HG03103 (cell line): ENCODE measurements around the gene KRT7.

Source experiments
- ATAC-seq: cut with Tn5 transposase; IDR thresholded peaks from one replicate; pipeline ENCODE4 v1.9.1; 2021; ENCODE audit warnings: low read depth; ENCODE audit not compliant: unreplicated experiment

The KRT7 gene

GRCh38 chr12:52210925-52211650 lies 22.0 kb upstream of the KRT7 start:
- ATAC-seq = no peak

- ATAC-seq = no peak
Observed at GRCh38 chr12:52211716-52212585, 21.1 kb upstream of the KRT7 start.

GRCh38 chr12:52212701-52213563 lies 20.1 kb upstream of the KRT7 start:
- no peak for ATAC-seq

GRCh38 chr12:52213564-52214420 lies 19.3 kb upstream of the KRT7 start:
- ATAC-seq = peak; percentile 60

- ATAC-seq = no peak
Observed at GRCh38 chr12:52214421-52214802, 18.6 kb upstream of the KRT7 start.

GRCh38 chr12:52215587-52216031 lies 17.4 kb upstream of the KRT7 start:
- no peak for ATAC-seq

GRCh38 chr12:52216100-52216499 lies 16.9 kb upstream of the KRT7 start:
- no peak for ATAC-seq

- ATAC-seq = no peak
Observed at GRCh38 chr12:52216807-52217206, 16.2 kb upstream of the KRT7 start.

- ATAC-seq = no peak
Observed at GRCh38 chr12:52217223-52217622, 15.8 kb upstream of the KRT7 start.

- ATAC-seq = no peak
Observed at GRCh38 chr12:52218001-52218400, 15.0 kb upstream of the KRT7 start.

- ATAC-seq = no peak
Observed at GRCh38 chr12:52220477-52220876, 12.6 kb upstream of the KRT7 start.

GRCh38 chr12:52221070-52221781 lies 11.8 kb upstream of the KRT7 start:
- ATAC-seq = no peak

GRCh38 chr12:52221912-52222457 lies 11.1 kb upstream of the KRT7 start:
- ATAC-seq = no peak

- no peak for ATAC-seq
Observed at GRCh38 chr12:52222692-52223091, 10.4 kb upstream of the KRT7 start.

GRCh38 chr12:52223406-52224039 lies 9.5 kb upstream of the KRT7 start:
- no peak for ATAC-seq

GRCh38 chr12:52224151-52224550 lies 8.9 kb upstream of the KRT7 start:
- ATAC-seq = no peak

- no peak for ATAC-seq
Observed at GRCh38 chr12:52225752-52226151, 7.3 kb upstream of the KRT7 start.

- ATAC-seq = no peak
Observed at GRCh38 chr12:52226446-52226845, 6.6 kb upstream of the KRT7 start.
